SK-N-MC (cell line): Measurements from ENCODE around the gene ATP7B.

Experiments
- EZH2 ChIP-seq: fragments of 200-600 bp; sonication (generic); IDR thresholded peaks from one replicate; pipeline ENCODE4 v1.6.1; 2017; ENCODE audit warnings: antibody characterized with exemption
- FOXP2 ChIP-seq: optimal IDR thresholded peaks from 2 replicates; pipeline ENCODE3; 2011; ENCODE audit warnings: mild to moderate bottlenecking, moderate library complexity; ENCODE audit not compliant: insufficient read depth; ENCODE audit errors: extremely low read length, control extremely low read depth
- POLR2AphosphoS5 ChIP-seq: IDR thresholded peaks from 2 replicates; pipeline ENCODE4 v1.6.1; 2012; ENCODE audit warnings: mild to moderate bottlenecking, low read depth, low read length, borderline replicate concordance

GRCh38 chr13:51887468-51887867, 123.8 kb downstream of the ATP7B start:
- TF ChIP-seq POLR2AphosphoS5 (no peak), FOXP2 (no peak), EZH2 (no peak)
